Lung (tissue), 12 donors: ENCODE results near the gene SSH2. TPM values are rescaled to one million over a fixed set of nuclear protein-coding genes. Genes with fewer than 3 reads are reported as not detected.
A peak's percentile ranks its signal among the peaks of the same experiment; 100 is the strongest.

Source experiments
- ATAC-seq: fragments of 200-7000 bp; cut with Tn5 transposase; one replicate; pipeline ENCODE4 v1.9.1; 2020; ENCODE audit warnings: moderate number of reproducible peaks; ENCODE audit not compliant: insufficient read depth, low FRiP score
- DNase-seq, 3 donors: peaks; one replicate each; pipeline ENCODE4 v3.0.0-alpha.2; 2013 to 2017
- H3K27ac ChIP-seq, 2 donors: one replicate each; pipeline ENCODE4 v1.5.1; 2013; ENCODE audit warnings: mild to moderate bottlenecking in 2 of 2, moderate library complexity in 2 of 2, control low read depth in 1 of 2, inconsistent platforms in 1 of 2, low read depth in 1 of 2, low read length in 1 of 2
- H3K27me3 ChIP-seq, 3 donors: one replicate each; pipeline ENCODE4 v1.5.1; 2013; ENCODE audit warnings: low read length in 2 of 3; ENCODE audit not compliant: control insufficient read depth in 3 of 3, insufficient read depth in 3 of 3
- H3K36me3 ChIP-seq, 4 donors: one replicate each; pipeline ENCODE4 v1.5.1; 2013; ENCODE audit warnings: low read length in 4 of 4, mild to moderate bottlenecking in 1 of 4, moderate library complexity in 1 of 4; ENCODE audit not compliant: control insufficient read depth in 4 of 4, insufficient read depth in 4 of 4
- H3K4me1 ChIP-seq, 5 donors: one replicate each; pipeline ENCODE4 v1.5.1; 2013; ENCODE audit warnings: low read length in 5 of 5, mild to moderate bottlenecking in 2 of 5, moderate library complexity in 1 of 5; ENCODE audit not compliant: control insufficient read depth in 5 of 5, insufficient read depth in 5 of 5
- H3K4me3 ChIP-seq: one replicate; pipeline ENCODE4 v1.5.1; 2013; ENCODE audit warnings: mild to moderate bottlenecking, control low read depth, moderate library complexity
- H3K9ac ChIP-seq, 2 donors: one replicate each; pipeline ENCODE4 v1.5.1; 2013; ENCODE audit warnings: low read length in 2 of 2, control low read depth in 1 of 2; ENCODE audit not compliant: insufficient read depth in 1 of 2
- H3K9me3 ChIP-seq, 4 donors: one replicate each; pipeline ENCODE4 v1.5.1; 2013; ENCODE audit warnings: low read length in 3 of 4, mild to moderate bottlenecking in 1 of 4, moderate library complexity in 1 of 4; ENCODE audit not compliant: control insufficient read depth in 4 of 4, insufficient read depth in 3 of 4
- CTCF ChIP-seq: IDR thresholded peaks from 2 replicates; pipeline ENCODE4 v1.5.1; 2012; ENCODE audit warnings: mild to moderate bottlenecking; ENCODE audit errors: control extremely low read depth, extremely low read depth
- WGBS, 2 donors: extraction: QIAGEN DNeasy Blood & Tissue Kit; methylation state at CpG; one replicate each; pipeline ENCODE4 v1.1.7; 2013; 5-methylcytosine and 5-hydroxymethylcytosine counted together
- polyA plus RNA-seq, 2 donors: library from polyadenylated mRNA; stranded (reverse); fragments of 200-250 nt; gene quantifications; one replicate each; pipeline ENCODE4 v1.2.1, GENCODE V29; 2013
- total RNA-seq, 2 donors: library from RNA; depleted of rRNA in 1 of 2; stranded (reverse); fragments of >200 nt in 1 of 2; gene quantifications; one replicate each; pipeline ENCODE4 v1.2.1, GENCODE V29; 2014 to 2021
- donor health status: control.
- donor health status: control.
- donor health status: Bipolar disorder and iron deficiency.
- donor health status: healthy.
- donor health status: DM: yes; HTN: yes; CAD: no.

The SSH2 gene
- total and polyA plus RNA-seq, 4 donors, result 23.4 to 69.4 (median 41.1) TPM

GRCh38 chr17:29615492-29616299 lies 314.3 kb downstream of the SSH2 start:
- WGBS, 2 donors, result 1 to 2% methylated on average over 65 to 74 of the region's 74 CpGs
- ATAC-seq (peak; percentile 87), DNase-seq (peak; percentile 81 to 89 (median 84))
- H3K27me3 ChIP-seq, result peaks cover 0 to 51% (median 43%) of the 10 kb centered on the region in 3 donors
- no peaks in the 10 kb centered on the region for H3K9me3 ChIP-seq
- no peak overlapping the region for H3K4me3 ChIP-seq
- H3K27ac ChIP-seq, result peak overlapping the region; percentile 34 to 35
- H3K36me3 ChIP-seq, result no peaks in the 10 kb centered on the region
- no peak for TF ChIP-seq CTCF
- peaks cover 0 to 41% (median 27%) of the 10 kb centered on the region in 5 donors for H3K4me1 ChIP-seq
- no peak overlapping the region for H3K9ac ChIP-seq

DNA sequence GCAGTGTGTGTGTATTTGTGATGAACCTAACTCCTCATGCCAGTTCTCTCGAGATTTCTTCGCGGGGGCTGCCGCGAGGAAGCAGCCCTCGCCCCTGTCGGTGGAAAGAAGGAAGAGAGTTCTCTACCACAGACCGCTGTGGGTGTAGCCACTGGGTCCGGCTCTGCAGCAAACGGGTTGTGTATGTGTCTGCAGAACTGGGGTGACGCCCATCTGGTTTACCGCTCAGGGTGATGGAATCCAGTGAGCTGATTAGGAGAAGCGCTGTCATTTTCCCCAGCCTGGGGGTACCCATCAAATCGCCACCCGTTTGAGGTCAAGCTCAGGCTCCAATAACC lies 315.0 kb downstream of the SSH2 start:
- Histone ChIP-seq H3K9ac (no peak overlapping the region), H3K4me1 (peaks cover 0 to 41% (median 27%) of the 10 kb centered on the region in 5 donors), H3K9me3 (no peaks in the 10 kb centered on the region), H3K27ac (no peak overlapping the region), H3K27me3 (peaks cover 0 to 51% (median 38%) of the 10 kb centered on the region in 3 donors), H3K36me3 (no peaks in the 10 kb centered on the region), H3K4me3 (no peak overlapping the region)
- WGBS, 2 donors, result 7 to 32% methylated on average over 15 of the region's 15 CpGs
- ATAC-seq, result no peak
- no peak for TF ChIP-seq CTCF
- peak in 1 of 3 donors; percentile 16 for DNase-seq

- 59 to 61% methylated on average over 16 of the region's 16 CpGs for WGBS, 2 donors
- Histone ChIP-seq H3K4me1 (peaks cover 0 to 41% (median 27%) of the 10 kb centered on the region in 5 donors), H3K27me3 (peaks cover 0 to 50% (median 33%) of the 10 kb centered on the region in 3 donors), H3K27ac (no peak overlapping the region), H3K9me3 (no peaks in the 10 kb centered on the region), H3K4me3 (no peak overlapping the region), H3K9ac (no peak overlapping the region), H3K36me3 (no peaks in the 10 kb centered on the region)
- TF ChIP-seq CTCF, result no peak
- no peak for ATAC-seq
- DNase-seq, result no peak
These were observed 315.5 kb downstream of the SSH2 start for GRCh38 chr17:29614349-29615047.
